Left hindlimb (tissue), 1 donor: ENCODE results near the gene CDK11A.

Source experiments
- DNase-seq: peaks from one replicate; pipeline ENCODE4 v3.0.0-alpha.2; 2018

Gene CDK11A

DNA sequence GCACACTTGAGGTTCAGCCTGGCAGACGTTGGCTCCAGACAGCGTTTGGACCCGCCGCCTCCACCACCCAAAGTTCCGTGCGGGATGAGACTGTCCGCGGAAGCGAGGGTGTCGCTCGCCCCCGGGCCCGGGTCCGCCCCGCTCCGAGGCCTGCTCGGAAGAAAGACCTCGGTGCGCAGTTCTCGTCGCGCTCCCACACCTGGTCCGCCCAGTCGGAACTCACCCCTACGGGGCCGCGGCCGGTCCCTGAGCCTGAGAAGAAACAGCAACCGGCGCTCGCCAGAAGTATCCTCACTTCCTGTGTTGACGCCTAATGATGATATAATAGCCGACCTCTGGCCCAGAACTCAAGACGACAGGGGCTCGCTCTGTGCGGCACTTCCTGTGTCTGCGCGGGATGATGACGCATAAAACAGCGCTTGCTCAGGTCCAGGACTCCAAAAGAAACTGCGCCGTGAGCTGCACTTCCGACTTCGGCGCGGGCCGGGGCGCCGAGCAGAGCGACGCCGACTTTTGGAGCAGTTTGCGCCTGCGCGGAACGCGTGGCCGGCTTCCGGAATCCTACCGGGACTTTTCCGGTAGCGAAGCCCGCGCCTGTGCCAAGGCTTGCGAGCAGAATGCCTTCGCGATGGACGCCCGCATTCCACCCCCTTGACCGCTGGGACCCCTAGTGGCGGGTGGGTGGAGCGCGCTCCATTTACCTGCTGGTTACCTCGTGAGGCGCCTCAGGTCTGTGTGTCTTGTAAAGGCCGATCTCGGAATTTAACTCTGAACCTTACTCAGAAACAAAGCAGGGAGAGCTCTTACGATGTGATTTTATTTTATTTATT lies at the start of gene CDK11A:
TSS of gene CDK11A (minus strand) at position 323 of the 830 bp plus-strand sequence. CDS start 1,539 bp downstream, outside the sequence.
- DNase-seq = peak; percentile 99

GRCh38 chr1:1773874-1774273 lies 49.7 kb upstream of the CDK11A start:
- no peak for DNase-seq

DNA sequence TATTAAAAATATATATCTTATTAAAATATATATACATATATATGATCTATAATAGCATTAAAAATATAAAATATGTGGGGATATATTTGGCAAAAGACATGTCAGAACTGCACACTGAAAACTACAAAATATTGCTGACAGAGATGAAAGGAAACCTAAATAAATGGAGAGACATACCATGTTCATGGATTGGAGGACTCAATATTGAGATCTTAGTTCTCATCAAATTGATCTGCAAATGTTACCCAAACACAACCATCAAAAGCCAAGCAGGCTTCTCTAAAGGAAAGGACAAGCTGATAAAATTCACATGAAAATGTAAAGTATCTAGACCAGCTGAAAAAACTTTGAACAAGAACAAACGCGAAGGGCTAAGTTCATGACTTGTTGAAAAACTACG lies 46.9 kb upstream of the CDK11A start:
- no peak for DNase-seq

GRCh38 chr1:1770102-1770501 lies 45.9 kb upstream of the CDK11A start:
- DNase-seq = no peak

DNA sequence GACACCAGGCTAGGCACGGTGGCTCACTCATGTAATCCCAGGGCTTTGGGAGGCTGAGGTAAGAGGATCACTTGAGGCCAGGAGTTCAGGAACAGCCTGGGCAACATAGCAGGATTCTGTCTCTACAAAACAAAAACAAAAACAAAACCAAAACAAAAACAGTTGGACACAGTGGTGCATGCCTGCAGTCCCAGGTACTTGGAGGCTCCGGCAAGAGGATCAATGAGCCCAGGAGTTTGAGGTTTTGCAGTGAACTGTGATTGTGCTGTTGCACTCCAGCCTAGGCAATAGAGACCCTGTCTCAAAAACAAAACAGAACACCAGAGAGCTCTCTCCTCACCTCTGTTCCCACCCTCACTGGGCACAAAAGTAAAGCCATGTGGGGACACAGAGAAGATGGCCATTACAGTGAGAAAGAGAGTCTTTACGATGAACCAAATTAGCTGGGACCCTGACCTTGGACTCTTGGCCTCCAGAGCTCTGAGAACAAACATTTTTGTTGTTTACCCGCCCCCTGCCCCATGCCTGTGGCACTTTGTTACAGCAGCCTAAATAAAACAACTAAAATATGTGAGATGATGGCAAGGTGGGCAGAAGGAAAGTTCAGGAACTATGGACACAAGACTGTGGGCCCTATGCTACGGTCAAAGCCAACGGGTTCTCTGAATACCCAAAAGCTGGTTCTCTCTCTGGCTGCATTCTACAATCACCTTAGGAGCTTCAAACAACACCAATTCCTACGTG lies 44.3 kb upstream of the CDK11A start:
- DNase-seq = no peak

- no peak for DNase-seq
Observed at GRCh38 chr1:1764876-1765470, 40.8 kb upstream of the CDK11A start.

- DNase-seq = no peak
Observed at GRCh38 chr1:1763657-1764621, 39.8 kb upstream of the CDK11A start.

GRCh38 chr1:1761504-1762376 lies 37.6 kb upstream of the CDK11A start:
- no peak for DNase-seq

GRCh38 chr1:1760715-1761114 lies 36.6 kb upstream of the CDK11A start:
- DNase-seq = no peak

- no peak for DNase-seq
Observed at GRCh38 chr1:1760345-1760650, 36.1 kb upstream of the CDK11A start.

GRCh38 chr1:1759456-1760344 lies 35.5 kb upstream of the CDK11A start:
- DNase-seq = peak; percentile 42

DNA sequence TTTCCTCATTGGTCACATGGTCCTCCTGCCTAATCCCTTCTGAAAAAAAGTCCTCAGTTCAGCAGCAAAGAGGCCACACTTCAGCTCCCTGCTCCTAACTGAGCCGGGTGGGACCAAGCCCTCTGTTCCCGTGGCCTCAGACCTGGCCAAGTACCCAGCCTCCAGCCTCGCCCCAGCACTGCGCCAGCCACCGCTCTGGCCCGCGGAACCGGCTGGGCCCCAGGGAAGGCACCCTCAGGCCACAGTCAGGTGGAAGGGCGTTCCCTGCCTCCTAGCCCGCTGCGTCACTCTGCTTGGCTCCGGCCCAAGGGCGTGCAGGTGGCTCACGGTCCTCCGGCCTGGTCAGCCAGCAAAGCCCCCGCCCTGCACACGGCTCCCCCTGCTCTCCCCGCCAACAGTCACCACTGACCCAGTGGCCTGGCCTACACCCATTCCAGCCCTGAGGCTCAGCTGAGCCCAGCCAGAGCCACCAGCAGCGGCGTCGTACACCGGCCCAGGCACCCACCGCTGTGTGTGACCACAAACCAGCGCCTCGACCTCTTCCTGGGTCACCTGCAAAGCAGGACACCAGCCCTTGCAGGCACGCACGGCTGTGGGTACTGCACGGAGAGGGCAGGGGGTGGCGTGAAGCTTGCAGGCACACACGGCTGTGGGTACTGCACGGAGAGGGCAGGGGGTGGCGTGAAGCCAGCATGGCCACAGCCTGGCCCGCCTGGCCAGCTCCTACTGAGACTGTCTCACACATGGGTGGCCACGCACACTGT lies 34.7 kb upstream of the CDK11A start:
- peak; percentile 15 for DNase-seq

DNA sequence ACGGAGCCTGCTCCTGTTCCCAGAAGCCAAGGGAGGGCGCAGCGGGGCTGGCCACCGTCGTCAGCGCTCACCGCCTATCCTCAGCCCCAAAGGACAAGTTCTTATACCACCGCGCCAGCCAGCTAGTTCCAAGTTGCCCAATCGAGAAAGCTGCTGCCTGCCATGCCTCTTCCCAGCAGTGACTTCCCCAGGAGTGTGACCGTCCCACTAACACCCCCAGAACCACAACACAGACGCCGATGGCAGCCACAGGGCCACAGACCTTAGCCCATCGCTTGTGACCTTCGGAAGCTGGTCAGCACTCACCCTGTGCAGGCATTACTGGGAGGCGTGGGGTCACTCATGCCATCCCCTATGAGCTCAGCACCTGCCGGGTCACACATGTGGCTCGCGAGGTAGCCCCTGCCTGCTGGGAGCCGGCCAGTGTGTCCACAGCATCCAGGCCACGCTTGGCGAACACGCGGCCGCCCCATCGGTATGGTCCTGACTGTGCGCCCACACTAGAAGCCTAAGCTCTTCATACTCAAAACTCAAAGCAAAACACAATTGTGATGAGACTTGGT lies 34.0 kb upstream of the CDK11A start:
- DNase-seq = no peak

DNA sequence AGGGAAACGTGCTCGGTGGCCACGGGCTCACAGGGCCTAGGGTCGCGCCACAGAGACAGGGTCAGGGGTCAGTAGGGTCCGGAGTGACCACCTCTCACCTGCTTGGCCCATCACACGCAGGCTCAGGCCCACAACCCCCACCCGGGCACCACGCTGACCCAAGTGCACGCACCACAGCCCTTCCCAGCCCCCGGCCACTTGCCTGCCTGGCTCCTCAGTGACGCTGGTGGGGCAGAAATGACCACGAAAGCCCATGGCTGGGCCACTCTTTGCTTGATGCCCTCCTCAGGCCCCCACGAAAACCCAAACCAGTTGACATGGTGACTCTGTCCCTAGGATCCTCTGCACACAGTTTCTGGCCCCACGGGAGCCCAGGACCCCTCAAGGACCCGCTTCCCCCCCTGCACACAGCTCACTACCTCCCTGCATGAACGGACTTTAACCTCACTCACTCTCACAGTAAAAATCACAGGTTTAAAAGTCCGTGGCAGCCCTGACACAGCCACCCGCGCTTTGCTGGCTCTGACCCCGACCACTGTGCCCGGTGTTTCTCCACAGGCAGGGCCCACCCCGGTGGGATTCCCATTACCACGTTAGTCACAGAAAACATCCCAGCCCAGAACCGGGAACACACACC lies 33.4 kb upstream of the CDK11A start:
- DNase-seq = no peak

DNA sequence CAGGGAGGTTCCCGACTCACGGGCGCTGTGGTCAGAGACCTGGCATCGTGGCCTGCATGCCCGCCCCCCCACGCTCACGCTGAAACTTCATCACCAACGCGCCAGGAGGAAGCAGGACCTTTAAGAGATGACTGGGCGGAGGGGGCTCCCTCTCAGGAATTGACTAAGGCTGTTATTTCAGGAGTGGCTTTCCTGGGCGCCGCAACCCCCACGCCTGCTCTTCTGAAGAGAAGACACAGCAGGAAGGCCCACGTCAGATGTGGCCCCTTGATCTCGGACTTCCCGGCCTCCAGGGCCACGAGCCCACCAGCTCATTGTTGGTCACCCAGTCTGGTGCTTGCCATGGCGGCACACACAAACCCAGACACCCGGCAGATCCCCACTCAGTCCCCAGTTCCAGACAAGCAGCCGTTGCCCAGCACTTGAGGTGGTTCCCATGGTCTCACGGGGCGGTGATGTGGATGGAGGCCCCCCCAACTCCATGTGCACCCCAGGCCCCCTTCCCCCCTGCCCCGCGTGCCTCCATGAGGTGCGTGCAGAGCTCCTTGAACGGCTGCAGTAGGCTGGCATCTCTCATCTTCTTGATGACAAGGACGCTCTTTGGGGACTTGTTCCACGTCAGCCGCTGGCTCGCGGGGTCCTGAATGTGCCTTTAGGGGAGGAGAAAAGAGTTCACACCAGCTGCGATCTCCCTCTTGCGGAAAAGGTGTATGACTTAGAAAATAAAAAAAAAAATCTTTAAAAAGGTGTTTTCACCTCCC lies 32.7 kb upstream of the CDK11A start:
- no peak for DNase-seq

DNA sequence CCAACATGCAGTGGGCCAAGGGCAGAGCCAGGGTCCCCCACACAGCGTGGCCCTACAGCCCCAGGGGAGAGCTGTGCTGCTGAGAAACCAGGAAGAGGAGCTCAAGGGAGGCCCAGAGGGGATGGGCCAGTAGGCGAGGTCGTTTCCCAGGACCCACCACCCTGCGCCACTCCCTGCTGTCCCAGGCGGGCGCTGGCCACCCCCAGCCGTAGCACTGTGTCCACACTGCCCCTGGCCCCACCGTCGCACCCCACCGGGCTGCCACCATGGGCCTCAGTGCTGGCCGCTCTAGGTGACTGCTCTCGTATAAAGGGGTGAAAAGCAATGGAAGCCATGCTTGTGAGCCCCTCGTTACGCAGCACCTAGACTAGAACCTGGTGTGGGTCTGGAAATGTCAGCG lies 31.7 kb upstream of the CDK11A start:
- DNase-seq = peak; percentile 26

DNA sequence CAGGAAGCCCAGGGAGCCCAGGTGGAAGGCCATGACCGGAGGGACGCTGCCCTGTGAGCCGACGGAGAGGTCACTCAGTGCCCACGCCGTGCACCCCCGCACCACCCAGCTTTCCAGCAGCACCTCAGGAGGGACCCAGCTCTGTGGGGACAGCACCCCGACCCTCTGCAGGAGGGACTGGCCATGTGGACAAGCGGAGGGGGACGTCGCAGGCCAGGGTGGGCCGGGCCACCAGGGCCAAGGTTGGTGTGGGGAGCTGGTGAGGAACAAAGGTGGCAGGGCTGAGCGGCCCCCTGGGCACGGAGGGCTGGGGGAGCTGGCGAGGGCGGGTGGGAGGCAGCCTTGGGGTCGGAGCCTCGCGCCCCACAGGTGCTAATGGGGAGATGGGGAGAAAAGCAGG lies 31.3 kb upstream of the CDK11A start:
- DNase-seq = no peak
